Panc1 (cell line): ENCODE data around the gene TAPBP.

ENCODE experiments used
- CTCF ChIP-seq: fragments of 450-650 bp; IDR thresholded peaks from 2 replicates; pipeline ENCODE4 v1.5.1; 2017; ENCODE audit warnings: mild to moderate bottlenecking
- TCF7L2 ChIP-seq: IDR thresholded peaks from 2 replicates; pipeline ENCODE4 v1.6.1; 2011; ENCODE audit warnings: mild to moderate bottlenecking, low read depth, low read length, inconsistent platforms
- TF ChIP-seq, protein P1 (sequence below), 2 experiments: IDR thresholded peaks; 2 replicates each; pipeline ENCODE4 v1.6.1; 2011 to 2012; ENCODE audit warnings: low read depth in 2 of 2, control low read depth in 1 of 2, low read length in 1 of 2, mild to moderate bottlenecking in 1 of 2, moderate library complexity in 1 of 2; ENCODE audit not compliant: insufficient read depth in 1 of 2

DNA sequence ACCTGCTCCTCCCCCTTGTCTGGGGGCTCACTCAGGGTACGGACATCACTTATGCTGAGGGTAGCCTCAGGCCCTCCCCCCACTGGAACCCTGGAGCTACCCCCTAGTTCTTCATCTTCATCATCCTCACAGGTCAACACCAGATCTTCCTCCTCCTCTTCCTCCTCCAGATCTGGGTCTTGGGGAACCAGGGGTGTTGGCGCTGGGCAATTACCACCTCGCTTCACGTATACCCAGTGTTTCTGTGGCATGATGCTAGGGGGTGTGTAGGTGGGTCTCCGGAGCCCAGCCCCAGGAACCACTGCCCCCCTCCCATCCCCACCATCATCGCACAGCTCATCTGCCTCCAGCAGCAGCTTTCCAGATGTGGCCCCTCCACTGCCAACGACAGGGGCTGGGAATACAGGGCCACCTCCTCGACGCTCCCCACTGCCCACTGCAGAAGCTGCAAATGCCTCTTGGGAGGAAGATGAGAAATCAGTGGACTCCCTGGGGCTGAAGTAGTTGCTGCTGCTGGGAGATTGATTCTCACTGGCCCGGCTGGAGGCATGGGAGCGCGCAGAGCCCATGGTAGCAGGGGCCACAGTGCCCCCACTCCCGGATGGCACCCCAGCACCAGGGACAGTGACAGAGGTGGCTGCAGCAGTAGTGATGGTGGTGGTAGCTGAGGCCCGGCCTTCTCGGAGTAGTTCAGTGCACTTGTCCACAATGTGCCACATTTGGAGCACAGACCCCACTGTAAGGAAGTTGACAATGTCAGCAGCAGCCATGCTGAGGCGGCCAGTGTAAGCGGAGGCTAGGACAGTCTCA, 2.1 kb upstream of the TAPBP start:
- TF ChIP-seq CTCF = no peak
- TF ChIP-seq, protein P1, sequence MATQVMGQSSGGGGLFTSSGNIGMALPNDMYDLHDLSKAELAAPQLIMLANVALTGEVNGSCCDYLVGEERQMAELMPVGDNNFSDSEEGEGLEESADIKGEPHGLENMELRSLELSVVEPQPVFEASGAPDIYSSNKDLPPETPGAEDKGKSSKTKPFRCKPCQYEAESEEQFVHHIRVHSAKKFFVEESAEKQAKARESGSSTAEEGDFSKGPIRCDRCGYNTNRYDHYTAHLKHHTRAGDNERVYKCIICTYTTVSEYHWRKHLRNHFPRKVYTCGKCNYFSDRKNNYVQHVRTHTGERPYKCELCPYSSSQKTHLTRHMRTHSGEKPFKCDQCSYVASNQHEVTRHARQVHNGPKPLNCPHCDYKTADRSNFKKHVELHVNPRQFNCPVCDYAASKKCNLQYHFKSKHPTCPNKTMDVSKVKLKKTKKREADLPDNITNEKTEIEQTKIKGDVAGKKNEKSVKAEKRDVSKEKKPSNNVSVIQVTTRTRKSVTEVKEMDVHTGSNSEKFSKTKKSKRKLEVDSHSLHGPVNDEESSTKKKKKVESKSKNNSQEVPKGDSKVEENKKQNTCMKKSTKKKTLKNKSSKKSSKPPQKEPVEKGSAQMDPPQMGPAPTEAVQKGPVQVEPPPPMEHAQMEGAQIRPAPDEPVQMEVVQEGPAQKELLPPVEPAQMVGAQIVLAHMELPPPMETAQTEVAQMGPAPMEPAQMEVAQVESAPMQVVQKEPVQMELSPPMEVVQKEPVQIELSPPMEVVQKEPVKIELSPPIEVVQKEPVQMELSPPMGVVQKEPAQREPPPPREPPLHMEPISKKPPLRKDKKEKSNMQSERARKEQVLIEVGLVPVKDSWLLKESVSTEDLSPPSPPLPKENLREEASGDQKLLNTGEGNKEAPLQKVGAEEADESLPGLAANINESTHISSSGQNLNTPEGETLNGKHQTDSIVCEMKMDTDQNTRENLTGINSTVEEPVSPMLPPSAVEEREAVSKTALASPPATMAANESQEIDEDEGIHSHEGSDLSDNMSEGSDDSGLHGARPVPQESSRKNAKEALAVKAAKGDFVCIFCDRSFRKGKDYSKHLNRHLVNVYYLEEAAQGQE (IDR thresholded peaks at IDR 0.05; ENCODE audit: insufficient read depth in 1 of 2, low read depth in 2 of 2, low read length in 1 of 2) = peak; percentile 41 to 48; a peak in 2 of 4 replicates
- TF ChIP-seq TCF7L2 = no peak
